HG03558 (cell line): ENCODE measurements around the gene RETREG2.

Source experiments
- ATAC-seq: cut with Tn5 transposase; IDR thresholded peaks from one replicate; pipeline ENCODE4 v1.9.1; 2021; ENCODE audit warnings: moderate number of reproducible peaks; ENCODE audit not compliant: unreplicated experiment; ENCODE audit errors: extremely low read depth

The RETREG2 gene

GRCh38 chr2:219230059-219230540 lies 52.0 kb downstream of the RETREG2 start:
- ATAC-seq, result no peak

DNA sequence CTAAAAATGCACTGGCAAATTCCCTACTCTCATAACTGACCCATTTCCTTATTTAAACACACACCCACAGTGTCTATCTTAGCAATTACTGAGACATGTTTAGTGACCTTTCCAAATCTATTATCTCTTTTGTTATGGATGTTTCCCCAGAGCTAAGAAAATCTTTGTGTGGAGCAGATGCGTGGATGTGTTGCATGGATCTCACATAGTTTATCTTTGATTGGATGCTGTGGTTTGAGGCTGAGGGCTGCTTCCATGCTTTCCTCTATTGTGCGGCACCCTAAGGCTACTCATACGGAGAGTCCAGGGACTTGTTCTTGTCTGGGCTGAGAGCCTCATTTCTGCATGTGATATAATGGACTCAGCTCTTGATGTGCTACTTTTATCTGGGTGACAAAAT lies 56.3 kb downstream of the RETREG2 start:
- no peak for ATAC-seq
